BE2C (cell line): ENCODE data around the gene RPA3.
"Not testable (repeated sequence)": the region's sequence is repeated elsewhere in the genome, so short reads cannot be mapped to it uniquely, and the experiment has no call there.

ENCODE experiments used
- DNase-seq: peaks from one replicate; pipeline ENCODE4 v3.0.0-alpha.2; 2020
- H3K27me3 ChIP-seq: fragments of 250-450 bp; sonication (Bioruptor Pico); 2 replicates; pipeline ENCODE4 v1.5.1; 2020; ENCODE audit warnings: mild to moderate bottlenecking
- H3K36me3 ChIP-seq: fragments of 250-450 bp; sonication (Bioruptor Pico); 2 replicates; pipeline ENCODE4 v1.5.1; 2020; ENCODE audit warnings: mild to moderate bottlenecking
- H3K4me1 ChIP-seq: fragments of 250-450 bp; sonication (Bioruptor Pico); 2 replicates; pipeline ENCODE4 v1.5.1; 2020
- H3K4me3 ChIP-seq: 2 replicates; pipeline ENCODE4 v1.5.1; 2011; ENCODE audit warnings: low read depth, low read length
- H3K9me3 ChIP-seq: fragments of 250-450 bp; sonication (Bioruptor Pico); 2 replicates; pipeline ENCODE4 v1.5.1; 2020
- TF ChIP-seq, protein P1 (sequence below): IDR thresholded peaks from 2 replicates; pipeline ENCODE4 v1.5.1; 2012; ENCODE audit warnings: mild to moderate bottlenecking, low read depth, low read length

The RPA3 gene

DNA sequence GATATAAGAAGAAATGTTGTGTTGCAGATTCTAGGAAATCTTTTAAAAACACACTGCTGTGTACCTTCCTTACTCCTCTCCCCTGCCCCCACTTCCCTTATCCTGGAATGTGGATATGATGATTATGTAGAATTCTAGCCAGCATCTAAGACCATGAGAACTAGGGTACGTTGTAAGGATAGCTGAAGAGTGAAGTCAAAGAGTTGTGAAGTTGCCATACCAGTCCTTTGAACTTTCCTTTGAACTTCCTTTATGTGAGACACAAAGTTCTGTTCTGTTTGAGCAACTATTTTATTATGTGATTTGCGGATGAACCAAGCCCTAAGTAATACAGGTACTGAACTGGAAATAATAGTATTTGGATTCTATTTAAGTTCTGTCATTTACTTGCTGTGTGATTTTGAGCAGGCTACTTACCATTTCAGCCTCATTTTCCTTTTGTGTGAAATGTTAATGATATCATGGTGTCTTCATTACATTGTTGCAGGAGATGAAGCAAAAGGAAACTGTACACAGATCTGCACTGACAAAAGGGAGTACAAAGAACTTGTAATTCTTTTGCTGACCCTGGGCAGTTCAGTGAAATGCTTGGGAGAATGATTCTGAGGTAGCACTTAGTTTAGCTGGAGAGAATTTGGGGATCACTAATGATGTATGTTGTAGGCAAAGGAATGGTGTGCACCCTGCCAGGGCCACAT lies 31.4 kb downstream of the RPA3 start:
- Histone ChIP-seq H3K36me3 (no peaks in the 10 kb centered on the region), H3K4me1 (no peaks in the 10 kb centered on the region; the same call in 1 of the 2 replicates), H3K27me3 (no peaks in the 10 kb centered on the region), H3K4me3 (no peak overlapping the region), H3K9me3 (no peaks in the 10 kb centered on the region)
- TF ChIP-seq, protein P1, sequence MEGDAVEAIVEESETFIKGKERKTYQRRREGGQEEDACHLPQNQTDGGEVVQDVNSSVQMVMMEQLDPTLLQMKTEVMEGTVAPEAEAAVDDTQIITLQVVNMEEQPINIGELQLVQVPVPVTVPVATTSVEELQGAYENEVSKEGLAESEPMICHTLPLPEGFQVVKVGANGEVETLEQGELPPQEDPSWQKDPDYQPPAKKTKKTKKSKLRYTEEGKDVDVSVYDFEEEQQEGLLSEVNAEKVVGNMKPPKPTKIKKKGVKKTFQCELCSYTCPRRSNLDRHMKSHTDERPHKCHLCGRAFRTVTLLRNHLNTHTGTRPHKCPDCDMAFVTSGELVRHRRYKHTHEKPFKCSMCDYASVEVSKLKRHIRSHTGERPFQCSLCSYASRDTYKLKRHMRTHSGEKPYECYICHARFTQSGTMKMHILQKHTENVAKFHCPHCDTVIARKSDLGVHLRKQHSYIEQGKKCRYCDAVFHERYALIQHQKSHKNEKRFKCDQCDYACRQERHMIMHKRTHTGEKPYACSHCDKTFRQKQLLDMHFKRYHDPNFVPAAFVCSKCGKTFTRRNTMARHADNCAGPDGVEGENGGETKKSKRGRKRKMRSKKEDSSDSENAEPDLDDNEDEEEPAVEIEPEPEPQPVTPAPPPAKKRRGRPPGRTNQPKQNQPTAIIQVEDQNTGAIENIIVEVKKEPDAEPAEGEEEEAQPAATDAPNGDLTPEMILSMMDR, result no peak
- DNase-seq, result no peak

DNA sequence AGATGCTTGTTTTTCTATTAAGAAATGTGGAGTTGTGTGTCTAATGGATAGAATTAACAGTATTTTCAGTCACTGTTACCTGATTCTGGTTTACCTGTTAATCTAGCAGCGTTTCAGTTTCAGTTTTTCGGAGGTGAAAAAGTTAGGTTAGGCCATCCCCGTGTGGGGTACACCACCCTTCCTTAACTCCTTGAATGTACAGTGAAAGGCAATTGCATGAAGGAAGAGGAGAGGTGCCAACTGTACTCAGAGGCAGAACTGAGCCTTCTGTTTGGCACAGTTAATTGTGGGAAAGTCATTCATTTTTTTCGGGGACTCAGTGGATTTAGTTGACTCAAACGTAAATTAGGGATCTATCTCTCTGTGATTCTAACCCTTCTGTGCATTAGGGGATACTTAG lies 35.5 kb downstream of the RPA3 start:
- TF ChIP-seq, protein P1, result no peak
- DNase-seq, result no peak
- H3K4me3 ChIP-seq, result no peak overlapping the region
- H3K27me3 ChIP-seq, result no peaks in the 10 kb centered on the region
- H3K36me3 ChIP-seq, result no peaks in the 10 kb centered on the region
- peaks cover 5% of the 10 kb centered on the region for H3K4me1 ChIP-seq
- H3K9me3 ChIP-seq, result no peaks in the 10 kb centered on the region

DNA sequence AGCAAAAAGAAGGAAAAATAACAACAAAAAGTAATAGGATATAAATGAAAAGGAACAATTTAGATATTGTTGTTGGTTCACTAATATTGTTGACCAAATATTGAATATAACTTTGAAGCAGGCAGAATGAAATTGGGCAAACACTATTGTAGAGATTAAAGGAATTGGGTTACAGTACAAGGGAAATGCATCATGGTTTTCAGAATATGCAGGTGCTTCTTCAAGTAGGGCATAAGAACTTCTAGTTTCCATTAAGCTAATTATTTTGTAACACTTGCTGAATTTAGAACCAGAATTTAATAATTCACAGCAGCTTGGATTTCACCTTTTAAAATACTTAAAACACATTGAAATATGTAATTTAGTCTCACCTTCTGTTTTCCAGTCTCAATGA lies 36.5 kb downstream of the RPA3 start:
- H3K4me3 ChIP-seq, result no peak overlapping the region
- H3K36me3 ChIP-seq, result no peaks in the 10 kb centered on the region
- TF ChIP-seq, protein P1, result no peak
- peaks cover 5% of the 10 kb centered on the region for H3K4me1 ChIP-seq
- no peak for DNase-seq
- H3K27me3 ChIP-seq, result no peaks in the 10 kb centered on the region
- no peaks in the 10 kb centered on the region for H3K9me3 ChIP-seq

DNA sequence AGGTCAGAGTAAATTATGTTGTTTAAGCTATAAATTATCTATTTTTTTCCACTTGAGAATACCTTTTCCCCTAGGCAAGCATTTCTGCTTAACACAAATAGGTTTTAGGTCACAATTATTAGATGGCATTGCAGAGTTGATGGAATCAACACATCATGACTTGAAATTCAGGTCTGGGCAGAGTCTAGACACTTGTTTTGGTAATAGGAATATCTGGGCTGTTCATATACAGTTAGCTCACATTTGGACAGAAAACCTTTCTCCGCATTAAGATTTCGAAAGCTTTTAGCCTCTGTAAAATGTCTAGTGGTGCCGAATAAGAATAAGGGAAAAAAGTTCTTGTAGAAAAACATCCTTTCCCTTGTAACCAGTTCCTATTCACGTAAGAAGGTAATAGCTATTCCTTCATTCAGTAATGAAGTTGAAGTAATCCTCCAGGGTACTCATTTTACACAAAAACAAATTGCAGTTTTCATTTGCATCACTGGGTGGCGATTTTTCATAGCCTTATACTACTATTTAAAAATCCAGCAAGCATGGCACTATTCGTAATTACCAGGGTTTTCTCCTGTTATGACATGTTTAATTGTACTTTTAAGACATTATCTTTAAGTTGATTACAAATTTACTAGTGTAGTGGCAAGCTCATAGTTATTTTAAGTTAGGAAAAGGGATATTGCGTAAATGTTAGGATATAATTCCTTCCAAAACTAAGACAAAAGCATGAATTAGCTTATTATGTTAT lies 37.0 kb downstream of the RPA3 start:
- Histone ChIP-seq H3K36me3 (no peaks in the 10 kb centered on the region), H3K27me3 (no peaks in the 10 kb centered on the region), H3K4me3 (no peak overlapping the region), H3K4me1 (peaks cover 5% of the 10 kb centered on the region), H3K9me3 (no peaks in the 10 kb centered on the region)
- DNase-seq, result peak; percentile 54
- TF ChIP-seq, protein P1, result peak; percentile 66

GRCh38 chr7:7679640-7680039 lies 38.8 kb downstream of the RPA3 start:
- not testable (repeated sequence) for DNase-seq, H3K9me3 ChIP-seq, H3K4me3 ChIP-seq, H3K36me3 ChIP-seq, H3K27me3 ChIP-seq
- H3K4me1 ChIP-seq, result peaks cover 10% of the 10 kb centered on the region

DNA sequence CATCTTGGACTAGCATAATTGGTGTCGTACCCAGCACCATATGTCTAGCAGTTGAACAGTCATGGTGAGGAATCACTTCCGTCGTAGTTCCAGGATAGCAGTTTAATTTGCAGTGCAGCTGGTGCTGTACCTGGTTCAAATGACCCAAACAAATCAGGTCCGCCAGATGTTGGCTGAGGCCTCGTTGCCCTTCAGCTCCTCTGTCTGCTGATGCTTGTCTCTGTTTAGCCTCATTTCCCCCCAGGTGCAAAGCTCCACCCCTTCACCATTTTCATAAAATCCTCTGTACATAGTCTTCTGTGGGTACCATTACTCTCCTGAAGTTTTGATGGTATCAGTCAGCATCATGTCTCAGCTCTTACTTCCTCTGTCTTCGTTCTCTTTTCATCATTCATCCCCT lies 42.7 kb downstream of the RPA3 start:
- no peak for DNase-seq
- no peaks in the 10 kb centered on the region for H3K27me3 ChIP-seq
- peaks cover 5% of the 10 kb centered on the region; the same call in 1 of the 2 replicates for H3K4me1 ChIP-seq
- TF ChIP-seq, protein P1, result no peak
- no peaks in the 10 kb centered on the region; the same call in 1 of the 2 replicates for H3K36me3 ChIP-seq
- H3K4me3 ChIP-seq, result no peak overlapping the region
- H3K9me3 ChIP-seq, result no peaks in the 10 kb centered on the region
